ENCODE results near the gene OR51B2.

The OR51B2 gene

DNA sequence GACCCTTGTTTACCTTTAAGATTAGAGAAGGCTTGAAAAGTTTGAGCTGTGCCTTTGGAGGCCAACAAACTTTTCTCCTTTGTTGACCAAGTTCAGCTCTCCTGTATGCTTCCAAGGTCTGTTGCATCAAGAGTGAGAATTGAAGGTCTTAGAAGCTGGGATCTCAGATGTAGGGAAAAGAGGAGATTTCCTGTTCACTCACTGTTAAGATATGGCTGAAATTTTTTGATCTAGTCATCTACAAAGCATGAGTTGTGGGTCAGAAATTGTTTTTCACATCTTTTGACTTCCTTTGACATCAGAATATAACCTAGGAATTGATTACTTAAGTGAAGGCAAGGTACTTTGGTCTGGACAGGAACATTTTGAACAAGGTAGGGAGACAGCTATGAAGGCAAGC is 34.4 kb downstream of the OR51B2 start:
- no peak for ATAC-seq
- TF ChIP-seq, protein P1, sequence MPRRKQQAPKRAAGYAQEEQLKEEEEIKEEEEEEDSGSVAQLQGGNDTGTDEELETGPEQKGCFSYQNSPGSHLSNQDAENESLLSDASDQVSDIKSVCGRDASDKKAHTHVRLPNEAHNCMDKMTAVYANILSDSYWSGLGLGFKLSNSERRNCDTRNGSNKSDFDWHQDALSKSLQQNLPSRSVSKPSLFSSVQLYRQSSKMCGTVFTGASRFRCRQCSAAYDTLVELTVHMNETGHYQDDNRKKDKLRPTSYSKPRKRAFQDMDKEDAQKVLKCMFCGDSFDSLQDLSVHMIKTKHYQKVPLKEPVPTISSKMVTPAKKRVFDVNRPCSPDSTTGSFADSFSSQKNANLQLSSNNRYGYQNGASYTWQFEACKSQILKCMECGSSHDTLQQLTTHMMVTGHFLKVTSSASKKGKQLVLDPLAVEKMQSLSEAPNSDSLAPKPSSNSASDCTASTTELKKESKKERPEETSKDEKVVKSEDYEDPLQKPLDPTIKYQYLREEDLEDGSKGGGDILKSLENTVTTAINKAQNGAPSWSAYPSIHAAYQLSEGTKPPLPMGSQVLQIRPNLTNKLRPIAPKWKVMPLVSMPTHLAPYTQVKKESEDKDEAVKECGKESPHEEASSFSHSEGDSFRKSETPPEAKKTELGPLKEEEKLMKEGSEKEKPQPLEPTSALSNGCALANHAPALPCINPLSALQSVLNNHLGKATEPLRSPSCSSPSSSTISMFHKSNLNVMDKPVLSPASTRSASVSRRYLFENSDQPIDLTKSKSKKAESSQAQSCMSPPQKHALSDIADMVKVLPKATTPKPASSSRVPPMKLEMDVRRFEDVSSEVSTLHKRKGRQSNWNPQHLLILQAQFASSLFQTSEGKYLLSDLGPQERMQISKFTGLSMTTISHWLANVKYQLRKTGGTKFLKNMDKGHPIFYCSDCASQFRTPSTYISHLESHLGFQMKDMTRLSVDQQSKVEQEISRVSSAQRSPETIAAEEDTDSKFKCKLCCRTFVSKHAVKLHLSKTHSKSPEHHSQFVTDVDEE (CRISPR knock-in tag; IDR thresholded peaks at IDR 0.05) = no peak
- TF ChIP-seq, protein P2, sequence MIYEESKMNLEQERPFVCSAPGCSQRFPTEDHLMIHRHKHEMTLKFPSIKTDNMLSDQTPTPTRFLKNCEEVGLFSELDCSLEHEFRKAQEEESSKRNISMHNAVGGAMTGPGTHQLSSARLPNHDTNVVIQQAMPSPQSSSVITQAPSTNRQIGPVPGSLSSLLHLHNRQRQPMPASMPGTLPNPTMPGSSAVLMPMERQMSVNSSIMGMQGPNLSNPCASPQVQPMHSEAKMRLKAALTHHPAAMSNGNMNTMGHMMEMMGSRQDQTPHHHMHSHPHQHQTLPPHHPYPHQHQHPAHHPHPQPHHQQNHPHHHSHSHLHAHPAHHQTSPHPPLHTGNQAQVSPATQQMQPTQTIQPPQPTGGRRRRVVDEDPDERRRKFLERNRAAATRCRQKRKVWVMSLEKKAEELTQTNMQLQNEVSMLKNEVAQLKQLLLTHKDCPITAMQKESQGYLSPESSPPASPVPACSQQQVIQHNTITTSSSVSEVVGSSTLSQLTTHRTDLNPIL (CRISPR knock-in tag; IDR thresholded peaks at IDR 0.05; ENCODE audit: low read depth) = no peak
- TF ChIP-seq ZNF8 (CRISPR knock-in tag; IDR thresholded peaks at IDR 0.05) (no peak), ISL1 (CRISPR knock-in tag; IDR thresholded peaks at IDR 0.05) (no peak), GLIS3 (CRISPR knock-in tag; IDR thresholded peaks at IDR 0.05) (no peak), ESRRG (CRISPR knock-in tag; IDR thresholded peaks at IDR 0.05) (no peak), TOX (CRISPR knock-in tag; IDR thresholded peaks at IDR 0.05; ENCODE audit: borderline replicate concordance) (no peak)
- TF ChIP-seq, protein P3, sequence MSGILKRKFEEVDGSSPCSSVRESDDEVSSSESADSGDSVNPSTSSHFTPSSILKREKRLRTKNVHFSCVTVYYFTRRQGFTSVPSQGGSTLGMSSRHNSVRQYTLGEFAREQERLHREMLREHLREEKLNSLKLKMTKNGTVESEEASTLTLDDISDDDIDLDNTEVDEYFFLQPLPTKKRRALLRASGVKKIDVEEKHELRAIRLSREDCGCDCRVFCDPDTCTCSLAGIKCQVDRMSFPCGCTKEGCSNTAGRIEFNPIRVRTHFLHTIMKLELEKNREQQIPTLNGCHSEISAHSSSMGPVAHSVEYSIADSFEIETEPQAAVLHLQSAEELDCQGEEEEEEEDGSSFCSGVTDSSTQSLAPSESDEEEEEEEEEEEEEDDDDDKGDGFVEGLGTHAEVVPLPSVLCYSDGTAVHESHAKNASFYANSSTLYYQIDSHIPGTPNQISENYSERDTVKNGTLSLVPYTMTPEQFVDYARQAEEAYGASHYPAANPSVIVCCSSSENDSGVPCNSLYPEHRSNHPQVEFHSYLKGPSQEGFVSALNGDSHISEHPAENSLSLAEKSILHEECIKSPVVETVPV (CRISPR knock-in tag; IDR thresholded peaks at IDR 0.05) = no peak

DNA sequence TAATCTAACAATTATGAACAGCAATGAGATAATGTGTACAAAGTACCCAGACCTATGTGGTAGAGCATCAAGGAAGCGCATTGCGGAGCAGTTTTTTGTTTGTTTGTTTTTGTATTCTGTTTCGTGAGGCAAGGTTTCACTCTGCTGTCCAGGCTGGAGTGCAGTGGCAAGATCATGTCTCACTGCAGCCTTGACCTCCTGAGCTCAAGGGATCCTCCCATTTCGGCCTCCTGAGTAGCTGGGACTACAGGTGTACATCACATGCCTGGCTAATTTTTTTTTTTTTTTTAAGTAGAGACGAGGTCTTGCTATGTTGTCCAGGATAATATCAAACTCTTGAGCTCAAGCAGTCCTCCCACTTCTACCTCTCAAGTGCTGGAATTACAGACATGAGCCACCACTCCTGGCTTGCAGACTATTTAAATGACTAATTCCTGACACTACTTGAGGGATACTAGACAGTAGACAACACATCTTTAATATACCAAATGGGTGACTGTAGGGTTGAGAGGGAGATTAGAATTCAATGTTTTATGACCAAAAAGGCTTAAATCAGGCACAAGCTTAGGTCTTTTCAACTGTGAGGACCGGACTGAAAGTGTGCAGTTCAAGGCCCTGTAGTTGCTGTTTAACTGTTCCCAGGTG is 35.1 kb downstream of the OR51B2 start:
- no peak for ATAC-seq
- TF ChIP-seq ZNF70 (CRISPR knock-in tag; IDR thresholded peaks at IDR 0.05) = no peak
- no peak for TF ChIP-seq CSDC2 (CRISPR knock-in tag; IDR thresholded peaks at IDR 0.05)
- no peak for TF ChIP-seq SNAI2 (CRISPR knock-in tag; IDR thresholded peaks at IDR 0.05)
- TF ChIP-seq, protein P1 (CRISPR knock-in tag; IDR thresholded peaks at IDR 0.05) = no peak
- TF ChIP-seq, protein P3 (CRISPR knock-in tag; IDR thresholded peaks at IDR 0.05) = no peak
- TF ChIP-seq OSR1 (CRISPR knock-in tag; IDR thresholded peaks at IDR 0.05) = no peak
- no peak for TF ChIP-seq ZFP3 (CRISPR knock-in tag; IDR thresholded peaks at IDR 0.05)
- TF ChIP-seq ARNTL (CRISPR knock-in tag; IDR thresholded peaks at IDR 0.05; ENCODE audit: borderline replicate concordance, low read depth) = no peak
- no peak for TF ChIP-seq RARB (CRISPR knock-in tag; IDR thresholded peaks at IDR 0.05)
- no peak for TF ChIP-seq TCF4 (CRISPR knock-in tag; IDR thresholded peaks at IDR 0.05; ENCODE audit: borderline replicate concordance)
- TF ChIP-seq TOX (CRISPR knock-in tag; IDR thresholded peaks at IDR 0.05; ENCODE audit: borderline replicate concordance) = no peak
- no peak for TF ChIP-seq ZNF565 (CRISPR knock-in tag; conservative IDR thresholded peaks at IDR 0.05; ENCODE audit: low read depth)
- TF ChIP-seq ZC3H10 (CRISPR knock-in tag; IDR thresholded peaks at IDR 0.05) = no peak
- TF ChIP-seq, protein P4, sequence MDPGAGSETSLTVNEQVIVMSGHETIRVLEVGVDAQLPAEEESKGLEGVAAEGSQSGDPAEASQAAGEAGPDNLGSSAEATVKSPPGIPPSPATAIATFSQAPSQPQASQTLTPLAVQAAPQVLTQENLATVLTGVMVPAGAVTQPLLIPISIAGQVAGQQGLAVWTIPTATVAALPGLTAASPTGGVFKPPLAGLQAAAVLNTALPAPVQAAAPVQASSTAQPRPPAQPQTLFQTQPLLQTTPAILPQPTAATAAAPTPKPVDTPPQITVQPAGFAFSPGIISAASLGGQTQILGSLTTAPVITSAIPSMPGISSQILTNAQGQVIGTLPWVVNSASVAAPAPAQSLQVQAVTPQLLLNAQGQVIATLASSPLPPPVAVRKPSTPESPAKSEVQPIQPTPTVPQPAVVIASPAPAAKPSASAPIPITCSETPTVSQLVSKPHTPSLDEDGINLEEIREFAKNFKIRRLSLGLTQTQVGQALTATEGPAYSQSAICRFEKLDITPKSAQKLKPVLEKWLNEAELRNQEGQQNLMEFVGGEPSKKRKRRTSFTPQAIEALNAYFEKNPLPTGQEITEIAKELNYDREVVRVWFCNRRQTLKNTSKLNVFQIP (CRISPR knock-in tag; IDR thresholded peaks at IDR 0.05; ENCODE audit: borderline replicate concordance, low read depth) = no peak
- TF ChIP-seq, protein P2 (CRISPR knock-in tag; IDR thresholded peaks at IDR 0.05; ENCODE audit: low read depth) = no peak
- no peak for TF ChIP-seq ESRRG (CRISPR knock-in tag; IDR thresholded peaks at IDR 0.05)

All from SK-N-SH treated with all-trans-retinoic acid at 6 μM for 48 hours (cell line).